ENCODE data around the gene GAREM1.

Gene GAREM1

DNA sequence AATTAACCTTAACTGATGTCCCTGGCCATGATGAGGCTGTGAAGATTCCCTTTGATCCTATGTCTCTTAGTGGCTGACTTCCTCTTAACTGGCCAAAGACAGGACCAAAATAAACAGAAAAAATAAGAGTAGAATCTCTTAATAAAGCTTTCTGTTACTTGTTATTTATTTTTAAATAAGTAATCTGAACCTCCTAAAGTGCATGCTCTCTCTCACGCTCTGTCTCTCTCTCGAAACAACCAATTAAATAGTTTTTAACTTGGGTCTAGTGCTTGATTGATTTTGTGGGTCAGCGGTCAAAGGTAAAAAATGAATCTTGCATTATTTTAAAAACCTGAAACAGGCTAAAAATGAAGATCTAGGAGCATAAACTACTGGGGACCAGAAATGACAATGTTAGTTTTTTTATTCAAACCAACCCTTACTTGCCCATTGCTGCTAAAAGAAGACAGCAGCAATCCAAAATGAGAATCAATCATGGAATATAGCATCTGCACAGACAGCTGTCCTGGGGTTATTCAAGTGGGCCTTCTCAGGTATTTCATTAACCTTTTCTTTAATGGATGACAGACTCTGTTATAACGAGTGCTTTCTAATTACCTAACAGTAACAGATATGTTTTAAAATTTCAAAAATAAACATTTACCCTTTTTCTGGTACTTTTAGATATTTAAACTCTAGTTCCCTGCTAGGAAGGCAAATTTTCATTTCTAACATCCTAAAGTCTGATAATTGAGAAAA, 11.2 kb downstream of the GAREM1 start:
- DNase-seq (ENCODE audit: low spot score), result no peak
- no peak for FAIRE-seq

DNA sequence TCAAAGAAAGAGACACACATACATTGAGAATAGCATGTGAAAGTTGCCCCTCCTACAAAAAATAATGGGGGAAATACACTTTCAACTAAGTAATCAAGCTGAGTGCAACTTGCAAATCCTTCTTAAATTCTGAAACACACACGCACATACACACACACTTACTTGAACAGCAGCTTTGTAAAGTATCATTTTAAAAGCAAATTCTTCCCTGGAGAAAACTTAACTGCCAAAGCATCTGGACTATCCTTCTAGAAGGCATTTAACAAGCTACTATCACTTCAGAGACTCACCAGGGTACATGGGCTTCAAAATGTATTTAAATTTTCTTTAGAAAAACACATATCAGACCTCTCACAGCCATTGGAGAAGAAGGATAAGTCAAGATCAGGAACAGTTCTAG, 15.3 kb downstream of the GAREM1 start:
- DNase-seq (ENCODE audit: low spot score) (no peak), FAIRE-seq (no peak)

DNA sequence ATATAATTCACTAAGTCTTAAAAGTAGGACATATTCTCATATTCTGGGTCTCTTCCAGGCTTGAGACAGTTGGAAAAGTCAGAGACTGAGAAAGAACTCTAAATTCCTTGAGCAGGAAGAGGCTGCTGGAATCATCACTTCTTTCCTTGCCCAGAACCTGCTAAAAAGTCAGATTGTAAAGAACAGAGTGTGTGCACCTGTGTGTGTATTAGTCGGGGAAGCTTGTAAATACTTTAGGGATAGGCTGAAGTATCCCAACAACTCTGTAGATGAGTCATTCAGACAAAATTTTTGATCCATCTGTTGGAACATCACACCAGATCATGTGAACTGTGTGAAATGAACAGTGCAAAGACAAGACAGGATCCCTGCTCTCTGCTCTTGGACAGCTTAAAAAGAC, 16.1 kb downstream of the GAREM1 start:
- DNase-seq (ENCODE audit: low spot score), result no peak
- FAIRE-seq, result no peak

DNA sequence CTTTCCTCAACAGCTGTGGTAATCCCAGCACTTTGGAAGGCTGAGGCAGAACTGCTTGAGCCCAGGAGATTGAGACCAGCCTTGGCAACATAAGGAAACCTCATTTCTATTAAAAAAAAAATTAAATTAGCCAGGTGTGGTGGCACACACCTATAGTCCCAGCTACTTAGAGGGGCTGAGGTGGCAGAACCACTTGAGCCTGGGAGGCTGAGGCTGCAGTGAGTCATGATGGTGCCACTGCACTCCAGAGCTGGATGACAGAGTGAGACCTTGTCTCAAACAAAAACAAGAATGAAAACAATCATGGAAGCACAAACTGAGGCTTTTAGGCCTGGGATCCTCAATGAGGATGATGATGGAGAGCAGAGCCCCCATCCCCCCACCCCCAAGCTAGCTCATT, 19.8 kb downstream of the GAREM1 start:
- no peak for DNase-seq (ENCODE audit: low spot score)

DNA sequence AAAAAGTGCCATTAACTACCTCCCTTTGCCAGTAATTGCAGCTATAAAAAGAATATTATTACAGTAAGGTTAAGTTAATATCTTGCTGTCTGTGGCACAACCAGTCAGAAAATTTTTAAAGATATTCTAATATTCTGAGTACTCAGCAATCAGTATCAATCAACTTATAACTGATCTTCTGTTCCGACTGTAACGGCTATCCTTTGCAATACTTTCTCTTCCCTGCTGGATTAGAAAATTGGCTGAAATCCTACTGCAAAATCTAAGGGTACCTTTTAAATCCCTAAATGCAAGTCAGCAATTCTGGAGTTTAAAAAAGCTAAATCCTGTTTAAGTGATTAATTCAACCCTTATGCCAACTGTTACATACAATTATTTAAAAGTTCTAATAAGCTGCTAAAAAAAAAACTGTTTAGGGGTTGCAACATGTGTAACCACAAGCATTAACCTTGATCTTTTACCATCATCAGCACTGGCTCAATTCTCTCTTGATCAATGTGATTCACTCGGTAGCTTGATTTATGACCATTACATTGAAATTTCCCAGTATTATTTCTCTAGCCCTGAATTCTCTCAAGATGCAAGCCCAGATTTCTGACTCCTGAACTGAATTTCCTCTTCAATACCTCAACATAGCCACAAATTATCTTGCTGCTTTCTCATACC, 20.5 kb downstream of the GAREM1 start:
- FAIRE-seq, result no peak
- DNase-seq (ENCODE audit: low spot score), result no peak

More for the DNA sequence above, 19.8 kb downstream of the GAREM1 start:
- FAIRE-seq, result no peak

DNA sequence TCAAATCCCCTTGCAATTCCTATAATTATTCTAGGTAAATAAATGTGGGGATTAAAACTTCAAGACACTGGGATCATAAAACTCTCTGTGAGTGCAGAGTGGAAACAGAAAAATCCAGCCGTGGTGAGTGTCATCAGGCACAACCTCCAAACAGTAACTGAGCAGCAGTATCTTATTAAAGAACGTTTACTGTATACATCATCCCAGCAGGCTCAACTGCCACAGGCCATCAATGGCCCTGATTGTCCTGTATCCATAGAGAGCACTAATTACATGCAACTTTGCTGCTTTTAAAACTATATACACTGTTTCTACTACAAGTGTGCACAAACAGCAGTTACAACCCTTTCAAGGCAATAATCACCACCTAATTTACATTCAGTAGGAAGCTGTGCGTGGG, 23.9 kb downstream of the GAREM1 start:
- FAIRE-seq, result no peak
- no peak for DNase-seq (ENCODE audit: low spot score)

DNA sequence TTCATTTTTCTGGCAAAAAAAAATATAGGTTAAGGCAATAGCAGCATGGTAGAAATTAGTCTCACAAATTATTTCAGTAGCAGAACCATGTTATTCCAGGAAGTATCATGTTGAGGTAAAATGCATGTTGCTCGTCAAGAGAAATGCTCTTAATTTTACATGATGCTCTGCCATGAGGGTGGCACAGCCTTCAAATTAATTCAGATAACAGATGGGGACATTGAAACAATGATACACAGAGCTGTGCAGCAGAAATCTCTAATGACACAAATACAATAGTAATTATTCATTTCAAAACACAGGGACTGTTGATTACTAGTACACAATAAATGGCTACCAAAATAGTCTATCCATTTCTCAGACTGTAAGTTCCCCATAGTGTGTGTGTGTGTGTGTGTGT, 24.8 kb downstream of the GAREM1 start:
- DNase-seq (ENCODE audit: low spot score) (no peak), FAIRE-seq (no peak)

DNA sequence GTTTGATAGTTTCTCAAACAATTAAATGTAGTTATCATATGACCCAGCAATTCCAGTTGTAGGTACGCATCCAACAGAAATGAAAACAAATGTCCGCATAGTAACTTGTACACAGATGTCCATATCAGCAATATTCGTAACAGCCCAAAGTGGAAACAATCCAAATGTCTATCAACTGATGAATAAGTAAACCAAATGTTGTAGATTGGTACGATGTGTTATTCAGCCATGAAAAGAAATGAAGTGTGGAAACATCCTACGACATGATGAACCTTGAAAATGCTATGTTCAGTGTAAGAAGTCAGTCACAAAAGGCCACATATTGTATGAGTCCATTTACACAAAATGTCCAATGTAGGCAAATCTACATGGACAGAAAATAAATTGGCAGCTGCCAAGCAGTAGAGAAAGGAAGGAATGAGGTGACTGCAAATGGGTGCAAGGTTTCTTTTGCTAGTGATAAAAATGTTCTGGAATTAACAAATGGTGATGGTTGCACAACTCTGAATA, 26.9 kb downstream of the GAREM1 start:
- FAIRE-seq (no peak), DNase-seq (ENCODE audit: low spot score) (no peak)

DNA sequence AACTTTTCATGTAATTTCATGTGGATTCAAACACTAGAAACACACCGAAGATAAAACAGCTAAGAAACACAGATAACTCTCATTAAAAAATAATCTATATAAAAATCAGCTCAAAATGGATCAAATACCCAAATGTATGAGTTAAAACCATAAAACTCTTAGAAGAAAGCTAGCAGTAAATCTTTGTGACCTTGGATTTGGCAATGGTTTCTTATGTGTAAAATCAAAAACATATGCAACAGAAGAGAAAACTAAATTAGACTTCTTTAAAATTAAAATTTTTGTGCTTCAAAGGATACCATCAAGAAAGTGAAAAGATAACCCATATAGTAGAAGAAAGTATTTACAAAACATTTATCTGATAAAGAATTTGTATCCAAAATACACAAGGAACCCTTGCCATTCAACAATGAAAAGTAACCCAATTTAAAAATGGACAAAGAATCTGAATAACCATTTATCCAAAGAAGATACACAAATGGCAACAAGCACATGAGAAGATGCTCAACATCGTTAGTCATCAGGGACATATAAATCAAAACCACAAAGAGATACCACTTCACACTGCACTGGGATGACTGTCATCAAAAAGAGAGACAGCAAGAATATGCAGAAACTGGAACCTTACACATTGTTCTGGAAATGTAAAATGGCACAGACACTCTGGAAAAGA, 27.5 kb downstream of the GAREM1 start:
- no peak for FAIRE-seq
- no peak for DNase-seq (ENCODE audit: low spot score)

DNA sequence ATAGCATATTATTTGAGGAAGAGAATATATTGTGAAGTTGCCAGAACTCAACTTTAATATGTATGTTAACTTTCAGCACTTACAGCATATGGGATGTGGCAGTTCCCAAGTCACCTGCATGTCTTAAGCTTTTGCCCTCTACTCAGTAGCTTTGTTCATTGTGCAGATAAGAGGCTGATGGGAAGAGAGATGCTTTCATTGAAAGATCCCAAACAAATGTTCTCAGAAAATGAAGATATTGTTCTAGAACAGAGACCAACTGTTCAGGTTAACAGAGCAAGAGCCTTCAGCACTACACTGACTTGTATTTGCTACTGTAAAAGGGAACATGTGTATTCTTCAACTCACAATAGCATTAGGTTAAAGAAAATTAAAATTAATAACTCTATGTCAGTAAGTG, 28.1 kb downstream of the GAREM1 start:
- FAIRE-seq (no peak), DNase-seq (ENCODE audit: low spot score) (no peak)

DNA sequence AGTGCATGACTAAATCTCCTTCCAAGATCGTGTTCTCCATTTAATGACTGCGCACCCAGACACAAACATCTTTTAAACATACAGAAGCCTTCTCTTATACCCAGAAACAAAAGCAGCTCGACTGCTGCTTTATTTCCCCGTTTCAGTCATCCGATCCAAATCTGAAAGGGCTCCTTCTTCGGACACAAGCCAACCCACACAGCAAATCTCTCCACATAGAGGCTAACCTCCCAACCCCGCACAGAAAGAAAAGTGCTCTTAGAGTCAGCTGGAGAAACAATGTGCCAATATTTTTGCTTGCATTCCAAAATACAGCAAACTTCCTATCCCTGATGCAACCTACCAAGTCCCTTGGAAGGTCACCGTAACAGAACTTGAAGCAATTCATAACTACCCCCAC, 29.1 kb downstream of the GAREM1 start:
- FAIRE-seq, result no peak
- no peak for DNase-seq (ENCODE audit: low spot score)

DNA sequence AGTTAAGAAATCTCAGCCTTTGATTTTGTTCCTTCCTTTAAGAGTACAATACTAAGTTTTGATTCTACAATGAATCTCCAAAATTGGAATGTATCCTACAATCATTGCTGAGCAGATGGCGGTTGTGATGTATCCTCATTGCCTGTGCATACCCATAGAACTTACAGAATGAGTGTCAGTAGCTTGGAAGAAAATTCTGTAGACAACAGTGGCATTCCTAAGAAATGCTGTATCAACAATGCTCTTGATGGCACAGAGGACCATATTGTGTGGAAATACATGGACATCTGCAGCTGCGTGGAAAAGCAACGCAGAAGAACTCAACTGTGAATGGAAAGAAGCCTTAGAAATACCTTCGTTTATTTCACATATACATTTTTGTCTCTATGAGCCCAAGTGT, 30.2 kb downstream of the GAREM1 start:
- FAIRE-seq (no peak), DNase-seq (ENCODE audit: low spot score) (no peak)

DNA sequence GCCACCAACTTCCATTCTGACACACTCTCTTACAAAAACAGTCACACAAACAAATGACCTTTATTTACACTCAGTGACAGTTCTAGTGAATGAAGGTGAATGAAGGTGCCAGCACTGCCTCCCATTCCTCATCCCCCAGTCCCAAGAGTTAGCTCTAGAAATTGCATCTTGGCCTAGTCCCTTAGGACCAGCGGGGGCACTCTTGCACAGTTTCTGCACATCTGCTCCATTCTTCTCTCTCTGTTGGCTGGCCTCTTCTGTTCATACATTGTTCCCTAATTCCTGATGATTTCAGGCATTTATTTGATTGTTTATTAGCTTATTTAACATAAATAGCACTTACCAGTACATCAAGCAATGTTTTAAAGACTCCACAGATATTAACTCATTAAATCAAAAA, 30.9 kb downstream of the GAREM1 start:
- no peak for FAIRE-seq
- DNase-seq (ENCODE audit: low spot score), result no peak

DNA sequence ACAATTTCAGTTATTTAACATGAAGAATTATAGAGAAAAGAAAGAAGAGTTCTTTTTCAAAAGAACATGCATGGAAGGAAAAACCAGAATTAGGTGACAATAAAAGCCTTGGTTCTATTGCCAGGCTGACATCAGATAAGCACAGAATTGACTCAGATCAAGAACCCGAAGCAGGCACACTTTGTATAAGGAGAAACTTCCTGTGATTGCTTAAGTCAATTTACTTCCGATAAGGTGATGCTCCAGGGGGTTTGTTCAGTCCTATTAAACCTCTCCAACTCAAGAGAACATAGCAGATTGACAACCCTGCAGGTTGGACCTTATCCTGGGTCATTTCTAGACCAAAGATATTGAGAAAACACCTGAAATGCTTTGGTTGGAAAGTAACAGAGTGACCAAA, 31.4 kb downstream of the GAREM1 start:
- DNase-seq (ENCODE audit: low spot score) (no peak), FAIRE-seq (no peak)

DNA sequence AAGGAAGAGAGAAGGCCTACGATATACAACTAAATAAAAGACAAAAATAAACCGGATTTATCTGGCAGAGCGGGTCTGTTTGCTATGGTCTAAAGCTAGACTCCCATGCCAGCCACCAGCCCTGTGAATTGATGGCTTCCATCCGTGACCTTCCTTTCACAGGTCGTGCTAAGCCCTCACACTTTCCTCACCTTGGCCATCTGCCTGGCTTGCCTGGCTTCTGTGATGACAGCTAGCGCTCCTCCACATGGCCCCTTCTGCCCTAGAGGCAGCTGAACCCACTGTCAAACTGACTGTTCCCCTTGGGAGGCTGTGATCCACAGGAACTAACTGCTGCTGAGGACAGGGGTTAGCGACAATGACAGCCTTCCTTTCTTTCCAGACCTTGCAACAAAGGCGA, 32.5 kb downstream of the GAREM1 start:
- DNase-seq (ENCODE audit: low spot score) (no peak), FAIRE-seq (no peak)

DNA sequence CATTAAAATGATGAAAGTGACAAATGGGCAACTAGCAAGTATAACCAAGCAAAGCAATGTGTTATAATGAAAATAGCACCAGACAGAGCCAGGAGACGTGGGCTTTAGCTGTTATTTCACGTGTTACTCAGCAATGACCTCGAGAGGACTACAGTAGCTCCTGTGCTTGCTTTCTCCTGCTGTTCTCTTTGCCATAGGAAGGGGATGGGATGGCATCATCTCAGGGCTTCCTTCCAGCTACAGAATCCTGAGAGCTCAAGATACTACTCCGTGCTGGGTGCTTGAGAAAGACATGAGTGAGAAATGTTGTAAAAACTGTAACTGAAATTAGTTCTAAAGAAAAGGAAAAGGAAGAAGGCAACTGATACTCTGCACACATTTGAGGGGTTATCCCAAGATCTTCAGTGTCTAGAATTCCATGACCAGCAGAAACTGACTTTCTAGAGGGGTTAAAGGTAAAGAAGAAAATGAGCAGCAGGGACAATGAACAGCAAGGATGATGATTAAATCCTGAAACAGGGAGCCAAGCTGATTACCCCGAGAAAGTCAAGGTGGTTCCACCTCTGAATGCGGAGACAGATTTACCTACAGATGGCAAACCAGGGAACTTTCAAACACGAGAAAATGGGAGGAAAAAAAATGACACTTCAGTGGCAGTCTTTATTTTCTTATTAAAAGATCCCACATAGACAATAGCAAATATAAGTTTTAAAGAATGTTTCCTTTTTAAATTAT, 33.4 kb downstream of the GAREM1 start:
- no peak for DNase-seq (ENCODE audit: low spot score)

DNA sequence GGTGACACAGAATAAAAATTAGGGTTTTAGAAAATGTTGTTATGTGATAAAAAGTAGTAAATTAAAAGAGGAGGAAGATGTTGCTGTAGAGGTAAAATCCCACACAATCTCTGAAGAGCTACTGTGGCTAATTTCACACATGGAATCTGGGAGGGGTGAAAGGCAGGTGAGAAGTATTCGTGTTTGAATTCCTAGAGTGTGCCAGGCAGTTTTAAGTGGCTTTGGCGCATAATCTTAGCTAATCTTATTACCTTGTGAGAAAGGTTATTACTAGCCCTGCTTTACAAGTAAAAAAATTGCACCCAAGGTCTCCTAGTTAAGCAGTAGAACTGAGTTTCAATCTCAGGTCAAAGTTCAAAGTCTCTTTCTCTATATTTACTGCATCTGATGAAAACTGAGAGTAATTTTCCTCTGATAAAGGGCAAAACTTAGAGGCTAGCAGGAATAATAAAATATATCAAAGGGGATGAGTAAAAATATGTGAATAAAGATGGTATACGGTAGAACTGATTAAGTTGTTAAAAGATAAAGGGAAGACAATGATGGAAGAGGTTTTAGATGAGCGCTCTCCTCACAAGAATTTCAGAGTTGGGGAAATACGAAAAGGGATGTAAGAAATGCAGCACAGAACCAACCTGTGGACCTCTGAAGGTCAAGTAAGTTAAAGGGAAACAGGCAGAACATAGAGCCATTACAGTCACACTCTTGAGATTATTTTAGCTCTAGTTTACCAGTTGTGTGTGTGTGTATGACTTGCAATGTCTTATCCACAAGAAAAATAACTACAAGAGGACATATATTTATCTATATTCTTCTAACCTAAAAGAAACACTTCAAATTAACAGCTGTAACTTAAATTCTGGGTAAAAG, 34.8 kb downstream of the GAREM1 start:
- DNase-seq (ENCODE audit: low spot score) (no peak), FAIRE-seq (no peak)

More for the DNA sequence above, 33.4 kb downstream of the GAREM1 start:
- no peak for FAIRE-seq

DNA sequence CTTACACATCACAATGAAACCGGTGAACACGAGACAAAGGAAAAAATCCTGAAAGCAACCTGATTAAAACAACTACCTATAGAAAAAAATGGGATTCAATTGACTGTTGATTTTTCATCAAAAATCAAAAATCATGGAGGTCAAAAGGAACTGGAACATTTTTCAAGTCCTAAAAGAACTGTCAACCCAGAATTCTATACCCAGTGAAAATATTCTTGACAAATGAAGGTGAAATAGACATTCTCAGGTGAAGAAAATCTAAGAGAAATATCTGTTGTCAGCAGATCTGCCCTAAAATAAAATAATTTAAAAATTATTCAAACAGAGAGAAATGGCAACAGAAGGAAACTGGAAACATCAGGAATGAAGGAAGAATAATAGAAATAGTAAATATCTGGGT, 38.9 kb downstream of the GAREM1 start:
- DNase-seq (ENCODE audit: low spot score) (no peak), FAIRE-seq (no peak)

DNA sequence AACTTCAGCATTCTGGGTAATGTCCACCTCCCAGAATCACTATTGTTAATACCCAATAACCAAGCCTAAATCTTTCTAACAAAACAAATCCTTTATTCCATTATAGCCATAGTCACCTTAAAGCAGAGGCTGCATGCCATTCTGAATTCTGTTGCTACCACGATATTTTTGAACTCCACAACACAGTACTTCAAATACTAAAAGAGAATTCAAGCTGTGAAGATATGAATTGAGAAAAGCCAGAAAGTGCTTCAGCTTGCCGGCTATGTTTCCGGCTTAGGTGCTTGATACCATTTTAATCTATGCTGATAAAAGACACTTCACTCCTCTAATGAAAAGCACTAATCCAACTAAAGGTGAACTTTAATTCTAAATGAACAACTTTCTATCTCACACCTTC, 41.3 kb downstream of the GAREM1 start:
- DNase-seq (ENCODE audit: low spot score), result no peak
- FAIRE-seq, result no peak

DNA sequence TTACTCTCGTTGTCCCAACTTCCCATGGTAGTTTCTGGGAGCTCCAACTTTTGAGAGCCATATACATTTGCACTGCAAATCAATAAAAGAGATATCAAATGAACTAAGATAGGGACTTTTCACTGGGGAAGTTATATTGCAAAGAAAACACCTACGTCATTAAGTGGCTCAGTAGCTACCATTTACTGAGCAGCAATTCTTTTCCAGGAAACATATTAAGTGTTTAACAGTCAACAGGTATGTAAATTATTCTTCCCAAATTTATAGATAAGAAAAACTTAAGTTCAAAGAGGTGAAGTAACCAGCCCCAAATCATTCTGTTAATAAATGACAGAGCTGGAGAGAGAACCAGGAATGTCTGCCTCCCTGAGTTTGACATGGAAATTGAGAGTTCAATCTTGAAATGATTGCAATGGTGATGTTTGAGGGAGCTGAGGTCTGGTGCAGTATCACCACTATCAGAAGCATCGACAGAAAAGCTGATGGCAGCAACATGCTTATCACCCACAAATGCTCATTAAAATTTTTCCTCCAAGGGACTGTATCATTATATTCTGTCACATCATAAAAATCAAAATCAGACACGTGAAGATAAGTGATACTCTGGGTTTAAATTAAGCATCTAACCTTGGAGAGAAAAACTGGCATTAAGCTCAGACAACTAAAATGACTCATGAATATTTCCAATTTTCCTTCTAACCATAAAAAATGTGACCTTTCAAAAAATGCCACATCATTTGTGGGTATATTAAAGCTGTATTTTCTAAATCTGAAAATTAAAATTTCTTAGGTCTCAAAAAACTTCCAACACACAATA, 43.4 kb downstream of the GAREM1 start:
- DNase-seq (ENCODE audit: low spot score) (no peak), FAIRE-seq (no peak)
